ENCODE data around the gene DLX1. TPM values are rescaled to one million over a fixed set of nuclear protein-coding genes. Genes with fewer than 3 reads are reported as not detected.
"Not testable (repeated sequence)": the region's sequence is repeated elsewhere in the genome, so short reads cannot be mapped to it uniquely, and the experiment has no call there.

DLX1 gene
- total RNA-seq, 1 donor from 2014 or later: not detected

GRCh38 chr2:172114176-172114575 is 28.9 kb downstream of the DLX1 start:
- not testable (repeated sequence) for DNase-seq (ENCODE audit: low spot score)

GRCh38 chr2:172114579-172114978 is 29.3 kb downstream of the DLX1 start:
- no peak for DNase-seq (ENCODE audit: low spot score)

- no peak for DNase-seq (ENCODE audit: low spot score)
These were observed 30.8 kb downstream of the DLX1 start for GRCh38 chr2:172116107-172116506.

GRCh38 chr2:172119089-172119488 is 33.8 kb downstream of the DLX1 start:
- no peak for DNase-seq (ENCODE audit: low spot score)

- no peak for DNase-seq (ENCODE audit: low spot score)
These were observed 34.8 kb downstream of the DLX1 start for GRCh38 chr2:172120118-172120517.

- no peak for DNase-seq (ENCODE audit: low spot score)
These were observed 43.2 kb downstream of the DLX1 start for GRCh38 chr2:172128484-172128883.

GRCh38 chr2:172129404-172129803 is 44.1 kb downstream of the DLX1 start:
- DNase-seq (ENCODE audit: low spot score): no peak

GRCh38 chr2:172131713-172132555 is 46.6 kb downstream of the DLX1 start:
- no peak for DNase-seq (ENCODE audit: low spot score)

- DNase-seq (ENCODE audit: low spot score): no peak
These were observed 49.0 kb downstream of the DLX1 start for GRCh38 chr2:172134270-172134669.

- no peak for DNase-seq (ENCODE audit: low spot score)
These were observed 50.1 kb downstream of the DLX1 start for GRCh38 chr2:172135446-172135845.

- no peak for DNase-seq (ENCODE audit: low spot score)
These were observed 51.8 kb downstream of the DLX1 start for GRCh38 chr2:172137109-172137508.

GRCh38 chr2:172137943-172138342 is 52.6 kb downstream of the DLX1 start:
- no peak for DNase-seq (ENCODE audit: low spot score)

- not testable (repeated sequence) for DNase-seq (ENCODE audit: low spot score)
These were observed 53.4 kb downstream of the DLX1 start for GRCh38 chr2:172138727-172139126.

Other genes with a start within 250 kb of the DLX1 start
- gene SLC25A12, start 191.3 kb upstream of the DLX1 start, total RNA-seq: 36.7 TPM
- 34.0 TPM for gene HAT1, start 163.0 kb upstream of the DLX1 start, total RNA-seq
- gene METAP1D, start 85.6 kb upstream of the DLX1 start, total RNA-seq: 15.4 TPM
- gene DLX2, start 17.4 kb downstream of the DLX1 start, total RNA-seq: not detected